Vagina (tissue), 2 donors: Measurements from ENCODE around the gene GMEB1.

Experiments
- POLR2A ChIP-seq, 2 donors: fragments of 450-650 bp; IDR thresholded peaks; one replicate each; pipeline ENCODE4 v1.6.1; 2017; ENCODE audit warnings: antibody characterized with exemption in 2 of 2, mild to moderate bottlenecking in 2 of 2, moderate library complexity in 2 of 2
- POLR2AphosphoS5 ChIP-seq, 2 donors: sonication (generic); formaldehyde crosslinking; IDR thresholded peaks; one replicate each; pipeline ENCODE4 v1.9.0; 2017; ENCODE audit warnings: antibody characterized with exemption in 2 of 2, mild to moderate bottlenecking in 2 of 2, low read depth in 1 of 2; ENCODE audit not compliant: insufficient read depth in 1 of 2
- TF ChIP-seq, protein P1 (sequence below), 3 experiments: fragments of 450-650 bp in 2 of 3; fragments of 200-600 bp in 1 of 3; sonication (generic) in 1 of 3; IDR thresholded peaks; one replicate each; pipeline ENCODE4 v1.5.1; 2017 to 2019; ENCODE audit warnings: antibody characterized with exemption in 3 of 3, mild to moderate bottlenecking in 2 of 3, moderate library complexity in 2 of 3

DNA sequence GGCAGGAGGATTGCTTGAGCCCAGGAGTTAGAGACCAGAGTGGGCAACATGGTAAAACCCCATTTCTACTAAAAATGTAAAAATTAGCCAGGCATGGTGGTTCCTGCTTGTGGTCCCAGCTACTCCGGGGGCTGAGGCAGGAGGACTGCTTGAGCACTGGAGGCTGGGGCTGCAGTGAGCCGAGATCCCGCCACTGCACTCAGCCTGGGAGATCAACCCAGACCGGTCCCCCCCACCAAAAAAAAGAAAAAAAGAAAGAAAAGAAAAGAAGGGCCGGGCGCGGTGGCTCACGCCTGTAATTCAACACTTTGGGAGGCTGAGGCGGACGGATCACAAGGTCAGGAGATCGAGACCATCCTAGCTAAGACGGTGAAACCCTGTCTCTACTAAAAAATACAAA lies 1.8 kb upstream of the GMEB1 start:
- TF ChIP-seq POLR2AphosphoS5 (IDR thresholded peaks at IDR 0.05; ENCODE audit: insufficient read depth in 1 of 2, low read depth in 1 of 2) (no peak), POLR2A (IDR thresholded peaks at IDR 0.05) (no peak)
- TF ChIP-seq, protein P1, sequence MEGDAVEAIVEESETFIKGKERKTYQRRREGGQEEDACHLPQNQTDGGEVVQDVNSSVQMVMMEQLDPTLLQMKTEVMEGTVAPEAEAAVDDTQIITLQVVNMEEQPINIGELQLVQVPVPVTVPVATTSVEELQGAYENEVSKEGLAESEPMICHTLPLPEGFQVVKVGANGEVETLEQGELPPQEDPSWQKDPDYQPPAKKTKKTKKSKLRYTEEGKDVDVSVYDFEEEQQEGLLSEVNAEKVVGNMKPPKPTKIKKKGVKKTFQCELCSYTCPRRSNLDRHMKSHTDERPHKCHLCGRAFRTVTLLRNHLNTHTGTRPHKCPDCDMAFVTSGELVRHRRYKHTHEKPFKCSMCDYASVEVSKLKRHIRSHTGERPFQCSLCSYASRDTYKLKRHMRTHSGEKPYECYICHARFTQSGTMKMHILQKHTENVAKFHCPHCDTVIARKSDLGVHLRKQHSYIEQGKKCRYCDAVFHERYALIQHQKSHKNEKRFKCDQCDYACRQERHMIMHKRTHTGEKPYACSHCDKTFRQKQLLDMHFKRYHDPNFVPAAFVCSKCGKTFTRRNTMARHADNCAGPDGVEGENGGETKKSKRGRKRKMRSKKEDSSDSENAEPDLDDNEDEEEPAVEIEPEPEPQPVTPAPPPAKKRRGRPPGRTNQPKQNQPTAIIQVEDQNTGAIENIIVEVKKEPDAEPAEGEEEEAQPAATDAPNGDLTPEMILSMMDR (IDR thresholded peaks at IDR 0.05) = no peak
